ENCODE measurements around the gene REN. TPM values are rescaled to one million over a fixed set of nuclear protein-coding genes. Genes with fewer than 3 reads are reported as not detected.

REN gene
- total RNA-seq, 3 donors from 2014 or later, result not detected

GRCh38 chr1:204125759-204126351, 40.3 kb downstream of the REN start:
- Mint-ChIP-seq H3K4me1 (ENCODE audit: low read depth) (peaks cover 13% of the 10 kb centered on the region), H3K9me3 (no peaks in the 10 kb centered on the region), H3K4me3 (no peak overlapping the region), H3K27me3 (ENCODE audit: low read depth) (no peaks in the 10 kb centered on the region), H3K36me3 (ENCODE audit: insufficient read depth) (no peaks in the 10 kb centered on the region)
- no peak for ATAC-seq
- DNase-seq, result no peak

- Mint-ChIP-seq H3K27me3 (ENCODE audit: low read depth) (no peaks in the 10 kb centered on the region), H3K4me1 (ENCODE audit: low read depth) (peaks cover 13% of the 10 kb centered on the region), H3K4me3 (no peak overlapping the region), H3K36me3 (ENCODE audit: insufficient read depth) (no peaks in the 10 kb centered on the region), H3K9me3 (no peaks in the 10 kb centered on the region)
- no peak for DNase-seq
- ATAC-seq, result no peak
These were observed 41.5 kb downstream of the REN start for GRCh38 chr1:204124639-204125038.

- ATAC-seq (no peak), DNase-seq (no peak)
- H3K9me3 Mint-ChIP-seq, result no peaks in the 10 kb centered on the region
- peaks cover 3% of the 10 kb centered on the region for H3K4me1 Mint-ChIP-seq (ENCODE audit: low read depth)
- no peaks in the 10 kb centered on the region for H3K36me3 Mint-ChIP-seq (ENCODE audit: insufficient read depth)
- H3K27me3 Mint-ChIP-seq (ENCODE audit: low read depth), result no peaks in the 10 kb centered on the region
- H3K4me3 Mint-ChIP-seq, result no peak overlapping the region
These were observed 42.8 kb downstream of the REN start for GRCh38 chr1:204123376-204123775.

GRCh38 chr1:204121840-204122555, 44.1 kb downstream of the REN start:
- DNase-seq, result no peak
- no peaks in the 10 kb centered on the region for H3K4me1 Mint-ChIP-seq (ENCODE audit: low read depth)
- no peak overlapping the region for H3K4me3 Mint-ChIP-seq
- no peaks in the 10 kb centered on the region for H3K9me3 Mint-ChIP-seq
- ATAC-seq, result no peak
- H3K27me3 Mint-ChIP-seq (ENCODE audit: low read depth), result no peaks in the 10 kb centered on the region
- H3K36me3 Mint-ChIP-seq (ENCODE audit: insufficient read depth), result no peaks in the 10 kb centered on the region

- no peak overlapping the region for H3K4me3 Mint-ChIP-seq
- ATAC-seq, result no peak
- no peaks in the 10 kb centered on the region for H3K27me3 Mint-ChIP-seq (ENCODE audit: low read depth)
- H3K9me3 Mint-ChIP-seq, result no peaks in the 10 kb centered on the region
- no peak for DNase-seq
- H3K4me1 Mint-ChIP-seq (ENCODE audit: low read depth), result no peaks in the 10 kb centered on the region
- no peaks in the 10 kb centered on the region for H3K36me3 Mint-ChIP-seq (ENCODE audit: insufficient read depth)
These were observed 49.6 kb downstream of the REN start for GRCh38 chr1:204116539-204116938.

GRCh38 chr1:204115116-204115515, 51.0 kb downstream of the REN start:
- Mint-ChIP-seq H3K9me3 (no peaks in the 10 kb centered on the region), H3K36me3 (ENCODE audit: insufficient read depth) (no peaks in the 10 kb centered on the region), H3K4me1 (ENCODE audit: low read depth) (no peaks in the 10 kb centered on the region), H3K27me3 (ENCODE audit: low read depth) (no peaks in the 10 kb centered on the region), H3K4me3 (no peak overlapping the region)
- DNase-seq (no peak), ATAC-seq (no peak)

- Mint-ChIP-seq H3K27me3 (ENCODE audit: low read depth) (no peaks in the 10 kb centered on the region), H3K4me3 (no peak overlapping the region), H3K9me3 (no peaks in the 10 kb centered on the region), H3K4me1 (ENCODE audit: low read depth) (no peaks in the 10 kb centered on the region), H3K36me3 (ENCODE audit: insufficient read depth) (no peaks in the 10 kb centered on the region)
- no peak for ATAC-seq
- no peak for DNase-seq
These were observed 51.5 kb downstream of the REN start for GRCh38 chr1:204114606-204115005.

GRCh38 chr1:204113896-204114295, 52.2 kb downstream of the REN start:
- no peaks in the 10 kb centered on the region for H3K9me3 Mint-ChIP-seq
- no peak for ATAC-seq
- H3K27me3 Mint-ChIP-seq (ENCODE audit: low read depth), result peaks cover 3% of the 10 kb centered on the region
- no peaks in the 10 kb centered on the region for H3K4me1 Mint-ChIP-seq (ENCODE audit: low read depth)
- H3K4me3 Mint-ChIP-seq, result no peak overlapping the region
- no peak for DNase-seq
- no peaks in the 10 kb centered on the region for H3K36me3 Mint-ChIP-seq (ENCODE audit: insufficient read depth)

- Mint-ChIP-seq H3K9me3 (no peaks in the 10 kb centered on the region), H3K4me1 (ENCODE audit: low read depth) (no peaks in the 10 kb centered on the region), H3K36me3 (ENCODE audit: insufficient read depth) (no peaks in the 10 kb centered on the region), H3K27me3 (ENCODE audit: low read depth) (peaks cover 3% of the 10 kb centered on the region), H3K4me3 (no peak overlapping the region)
- no peak for DNase-seq
- no peak for ATAC-seq
These were observed 53.0 kb downstream of the REN start for GRCh38 chr1:204112876-204113730.

GRCh38 chr1:204110894-204111633, 55.1 kb downstream of the REN start:
- H3K4me3 Mint-ChIP-seq, result no peak overlapping the region

GRCh38 chr1:204108312-204109141, 57.6 kb downstream of the REN start:
- peaks cover 18% of the 10 kb centered on the region for H3K4me1 Mint-ChIP-seq (ENCODE audit: low read depth)
- H3K4me3 Mint-ChIP-seq, result no peak overlapping the region
- ATAC-seq, result no peak

More at GRCh38 chr1:204110894-204111633, 55.1 kb downstream of the REN start:
- DNase-seq (no peak), ATAC-seq (no peak)
- no peaks in the 10 kb centered on the region for H3K36me3 Mint-ChIP-seq (ENCODE audit: insufficient read depth)
- peaks cover under 1% of the 10 kb centered on the region for H3K4me1 Mint-ChIP-seq (ENCODE audit: low read depth)
- peaks cover 3% of the 10 kb centered on the region for H3K27me3 Mint-ChIP-seq (ENCODE audit: low read depth)
- no peaks in the 10 kb centered on the region for H3K9me3 Mint-ChIP-seq

GRCh38 chr1:204107892-204108291, 58.2 kb downstream of the REN start:
- no peak overlapping the region for H3K4me3 Mint-ChIP-seq
- ATAC-seq, result no peak
- H3K9me3 Mint-ChIP-seq, result no peaks in the 10 kb centered on the region
- DNase-seq, result no peak
- peaks cover 4% of the 10 kb centered on the region for H3K27me3 Mint-ChIP-seq (ENCODE audit: low read depth)
- peaks cover 24% of the 10 kb centered on the region for H3K4me1 Mint-ChIP-seq (ENCODE audit: low read depth)
- no peaks in the 10 kb centered on the region for H3K36me3 Mint-ChIP-seq (ENCODE audit: insufficient read depth)

More at GRCh38 chr1:204108312-204109141, 57.6 kb downstream of the REN start:
- Mint-ChIP-seq H3K36me3 (ENCODE audit: insufficient read depth) (no peaks in the 10 kb centered on the region), H3K27me3 (ENCODE audit: low read depth) (peaks cover 4% of the 10 kb centered on the region), H3K9me3 (no peaks in the 10 kb centered on the region)
- DNase-seq, result no peak

GRCh38 chr1:204106825-204107224, 59.3 kb downstream of the REN start:
- Mint-ChIP-seq H3K4me3 (no peak overlapping the region), H3K4me1 (ENCODE audit: low read depth) (peaks cover 32% of the 10 kb centered on the region)

More at GRCh38 chr1:204106825-204107224, 59.3 kb downstream of the REN start:
- DNase-seq (no peak), ATAC-seq (no peak)
- no peaks in the 10 kb centered on the region for H3K36me3 Mint-ChIP-seq (ENCODE audit: insufficient read depth)
- peaks cover 4% of the 10 kb centered on the region for H3K27me3 Mint-ChIP-seq (ENCODE audit: low read depth)
- H3K9me3 Mint-ChIP-seq, result no peaks in the 10 kb centered on the region
